ENCODE data around the gene MACROD2.
A peak's percentile ranks its signal among the peaks of the same experiment; 100 is the strongest.

The MACROD2 gene

GRCh38 chr20:14709439-14709838 lies 714.1 kb downstream of the MACROD2 start:
- H3K9me3 ChIP-seq (ENCODE audit: control insufficient read depth, low read length), result no peaks in the 10 kb centered on the region
- peaks cover 17% of the 10 kb centered on the region for H3K4me1 ChIP-seq (ENCODE audit: control insufficient read depth, insufficient read depth, low read length)
- no peaks in the 10 kb centered on the region for H3K36me3 ChIP-seq (ENCODE audit: control insufficient read depth, insufficient read depth, low read length)
- WGBS, 2 experiments, result 88 to 94% methylated on average over 2 of the region's 2 CpGs
- H3K4me3 ChIP-seq (ENCODE audit: insufficient read depth, low read depth, low read length), result no peak overlapping the region
- no peak overlapping the region for H3K27ac ChIP-seq (ENCODE audit: insufficient read depth, low read depth, low read length, poor library complexity, severe bottlenecking)
- no peaks in the 10 kb centered on the region for H3K27me3 ChIP-seq (ENCODE audit: control insufficient read depth, insufficient read depth, low read length, poor library complexity, severe bottlenecking)

DNA sequence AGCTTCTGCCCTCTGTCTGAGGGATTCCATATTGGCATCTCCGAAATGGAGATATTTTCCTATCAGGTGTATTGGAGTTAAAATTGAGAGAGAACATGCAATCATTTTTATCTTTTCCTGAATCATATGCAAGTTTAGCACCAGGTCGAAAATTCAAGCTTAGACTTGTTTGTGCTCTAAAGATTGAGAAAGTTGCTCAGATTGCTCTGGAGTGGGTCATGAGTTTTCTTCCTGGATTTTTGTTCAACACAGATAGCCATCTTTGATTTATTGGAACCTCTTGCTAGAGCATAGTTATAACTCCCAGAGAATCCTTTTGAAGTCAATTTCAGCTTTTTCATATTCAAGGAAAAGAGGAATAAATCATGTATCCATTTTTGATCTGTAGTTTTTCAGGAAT lies 715.6 kb downstream of the MACROD2 start:
- Histone ChIP-seq H3K4me1 (ENCODE audit: control insufficient read depth, insufficient read depth, low read length) (peaks cover 29% of the 10 kb centered on the region), H3K27me3 (ENCODE audit: control insufficient read depth, insufficient read depth, low read length, poor library complexity, severe bottlenecking) (no peaks in the 10 kb centered on the region), H3K27ac (ENCODE audit: insufficient read depth, low read depth, low read length, poor library complexity, severe bottlenecking) (no peak overlapping the region), H3K9me3 (ENCODE audit: control insufficient read depth, low read length) (no peaks in the 10 kb centered on the region), H3K36me3 (ENCODE audit: control insufficient read depth, insufficient read depth, low read length) (no peaks in the 10 kb centered on the region), H3K4me3 (ENCODE audit: insufficient read depth, low read depth, low read length) (no peak overlapping the region)
- WGBS, 2 experiments, result 78 to 95% methylated on average over 1 to 2 of the region's 2 CpGs

DNA sequence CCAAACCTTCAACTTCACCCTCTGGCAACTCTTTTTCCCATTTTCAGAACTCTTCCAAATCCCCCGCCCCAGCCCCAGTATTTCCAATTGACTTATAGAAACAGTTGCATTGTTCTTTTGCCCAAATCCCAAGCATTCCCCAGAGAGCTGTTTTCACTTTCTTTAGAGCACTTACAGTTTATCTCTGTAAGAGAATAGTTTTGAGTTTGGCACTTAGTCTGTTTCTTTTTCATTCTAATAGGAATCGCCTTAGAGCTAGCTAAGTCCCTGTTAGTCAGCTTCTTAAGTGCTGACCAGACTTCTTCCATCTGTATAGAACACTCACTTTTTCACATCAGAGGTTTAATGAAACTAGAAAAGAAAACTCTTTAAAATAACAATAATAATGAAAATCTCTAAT lies 716.3 kb downstream of the MACROD2 start:
- 33 to 37% methylated on average over 2 of the region's 2 CpGs for WGBS, 2 experiments
- Histone ChIP-seq H3K36me3 (ENCODE audit: control insufficient read depth, insufficient read depth, low read length) (no peaks in the 10 kb centered on the region), H3K27me3 (ENCODE audit: control insufficient read depth, insufficient read depth, low read length, poor library complexity, severe bottlenecking) (no peaks in the 10 kb centered on the region), H3K27ac (ENCODE audit: insufficient read depth, low read depth, low read length, poor library complexity, severe bottlenecking) (no peak overlapping the region), H3K4me1 (ENCODE audit: control insufficient read depth, insufficient read depth, low read length) (peaks cover 35% of the 10 kb centered on the region), H3K9me3 (ENCODE audit: control insufficient read depth, low read length) (no peaks in the 10 kb centered on the region), H3K4me3 (ENCODE audit: insufficient read depth, low read depth, low read length) (no peak overlapping the region)

- H3K27ac ChIP-seq (ENCODE audit: insufficient read depth, low read depth, low read length, poor library complexity, severe bottlenecking), result no peak overlapping the region
Measured at GRCh38 chr20:14712302-14712739, 717.0 kb downstream of the MACROD2 start.

GRCh38 chr20:14715400-14715799 lies 720.1 kb downstream of the MACROD2 start:
- Histone ChIP-seq H3K4me3 (ENCODE audit: insufficient read depth, low read depth, low read length) (no peak overlapping the region), H3K36me3 (ENCODE audit: control insufficient read depth, insufficient read depth, low read length) (no peaks in the 10 kb centered on the region), H3K4me1 (ENCODE audit: control insufficient read depth, insufficient read depth, low read length) (peaks cover 43% of the 10 kb centered on the region), H3K27ac (ENCODE audit: insufficient read depth, low read depth, low read length, poor library complexity, severe bottlenecking) (peak overlapping the region; percentile 28), H3K27me3 (ENCODE audit: control insufficient read depth, insufficient read depth, low read length, poor library complexity, severe bottlenecking) (no peaks in the 10 kb centered on the region), H3K9me3 (ENCODE audit: control insufficient read depth, low read length) (no peaks in the 10 kb centered on the region)
- WGBS, 2 experiments, result 11 to 19% methylated on average over 3 of the region's 3 CpGs

More at GRCh38 chr20:14712302-14712739, 717.0 kb downstream of the MACROD2 start:
- WGBS, 2 experiments, result 64 to 68% methylated on average over 6 of the region's 6 CpGs
- H3K4me1 ChIP-seq (ENCODE audit: control insufficient read depth, insufficient read depth, low read length), result peaks cover 42% of the 10 kb centered on the region
- H3K36me3 ChIP-seq (ENCODE audit: control insufficient read depth, insufficient read depth, low read length), result no peaks in the 10 kb centered on the region
- H3K4me3 ChIP-seq (ENCODE audit: insufficient read depth, low read depth, low read length), result no peak overlapping the region
- no peaks in the 10 kb centered on the region for H3K27me3 ChIP-seq (ENCODE audit: control insufficient read depth, insufficient read depth, low read length, poor library complexity, severe bottlenecking)
- no peaks in the 10 kb centered on the region for H3K9me3 ChIP-seq (ENCODE audit: control insufficient read depth, low read length)

GRCh38 chr20:14716351-14716801 lies 721.1 kb downstream of the MACROD2 start:
- no peaks in the 10 kb centered on the region for H3K27me3 ChIP-seq (ENCODE audit: control insufficient read depth, insufficient read depth, low read length, poor library complexity, severe bottlenecking)
- H3K9me3 ChIP-seq (ENCODE audit: control insufficient read depth, low read length), result no peaks in the 10 kb centered on the region
- no peaks in the 10 kb centered on the region for H3K36me3 ChIP-seq (ENCODE audit: control insufficient read depth, insufficient read depth, low read length)
- H3K4me1 ChIP-seq (ENCODE audit: control insufficient read depth, insufficient read depth, low read length), result peaks cover 43% of the 10 kb centered on the region
- H3K27ac ChIP-seq (ENCODE audit: insufficient read depth, low read depth, low read length, poor library complexity, severe bottlenecking), result peak overlapping the region; percentile 70
- H3K4me3 ChIP-seq (ENCODE audit: insufficient read depth, low read depth, low read length), result peak overlapping the region; percentile 5
- 0% methylated on average over 3 to 5 of the region's 5 CpGs for WGBS, 2 experiments

DNA sequence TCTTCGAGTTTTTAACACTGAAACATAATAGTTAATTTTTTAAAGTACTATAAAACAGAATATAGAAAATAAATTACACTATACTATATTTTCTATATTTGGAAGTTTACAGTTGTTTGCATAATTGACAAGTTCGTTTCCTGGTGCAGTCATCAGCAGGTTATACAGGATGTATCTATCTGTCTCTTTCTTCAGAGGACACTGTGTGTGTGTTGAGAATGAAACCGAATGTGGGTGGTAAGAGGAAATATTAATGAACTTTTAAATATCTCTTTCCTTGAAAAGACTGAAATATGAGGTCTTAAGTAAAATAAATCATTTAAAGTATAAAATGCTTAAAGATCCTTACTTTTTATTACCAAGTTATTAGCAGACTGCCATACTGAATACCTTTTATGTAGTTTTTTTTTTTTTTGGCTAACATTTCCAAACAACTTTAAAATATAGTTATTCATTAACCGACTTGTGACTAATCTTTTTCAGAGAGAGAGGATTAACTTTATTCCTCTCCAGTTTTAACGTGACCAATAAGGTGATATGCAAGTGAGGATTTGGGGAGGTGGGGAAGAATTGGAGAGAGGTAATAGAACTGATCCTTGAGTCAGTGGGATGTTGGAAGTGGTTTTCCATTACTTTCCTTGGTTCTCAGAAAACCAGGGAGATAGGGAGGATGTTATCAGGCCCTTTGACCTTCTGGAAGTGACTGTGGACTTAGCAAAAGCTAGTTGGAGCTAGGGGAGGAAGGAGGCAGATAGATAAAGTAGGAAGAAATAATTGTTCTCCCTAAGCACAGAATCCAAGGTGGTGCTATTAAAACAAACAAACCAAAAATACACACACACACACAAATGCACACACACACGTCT lies 722.1 kb downstream of the MACROD2 start:
- WGBS, 2 experiments, result 59 to 67% methylated on average over 3 to 4 of the region's 6 CpGs
- Histone ChIP-seq H3K36me3 (ENCODE audit: control insufficient read depth, insufficient read depth, low read length) (no peaks in the 10 kb centered on the region), H3K9me3 (ENCODE audit: control insufficient read depth, low read length) (no peaks in the 10 kb centered on the region), H3K27ac (ENCODE audit: insufficient read depth, low read depth, low read length, poor library complexity, severe bottlenecking) (no peak overlapping the region), H3K4me3 (ENCODE audit: insufficient read depth, low read depth, low read length) (no peak overlapping the region), H3K27me3 (ENCODE audit: control insufficient read depth, insufficient read depth, low read length, poor library complexity, severe bottlenecking) (no peaks in the 10 kb centered on the region), H3K4me1 (ENCODE audit: control insufficient read depth, insufficient read depth, low read length) (peaks cover 39% of the 10 kb centered on the region)

- Histone ChIP-seq H3K4me3 (ENCODE audit: insufficient read depth, low read depth, low read length) (no peak overlapping the region), H3K36me3 (ENCODE audit: control insufficient read depth, insufficient read depth, low read length) (no peaks in the 10 kb centered on the region), H3K4me1 (ENCODE audit: control insufficient read depth, insufficient read depth, low read length) (peaks cover 21% of the 10 kb centered on the region), H3K9me3 (ENCODE audit: control insufficient read depth, low read length) (no peaks in the 10 kb centered on the region), H3K27ac (ENCODE audit: insufficient read depth, low read depth, low read length, poor library complexity, severe bottlenecking) (no peak overlapping the region), H3K27me3 (ENCODE audit: control insufficient read depth, insufficient read depth, low read length, poor library complexity, severe bottlenecking) (no peaks in the 10 kb centered on the region)
- WGBS, 2 experiments, result 91 to 100% methylated on average over 4 of the region's 4 CpGs
Measured at GRCh38 chr20:14720251-14720650, 724.9 kb downstream of the MACROD2 start.

- H3K4me3 ChIP-seq (ENCODE audit: insufficient read depth, low read depth, low read length), result no peak overlapping the region
- no peaks in the 10 kb centered on the region for H3K27me3 ChIP-seq (ENCODE audit: control insufficient read depth, insufficient read depth, low read length, poor library complexity, severe bottlenecking)
- peaks cover 5% of the 10 kb centered on the region for H3K4me1 ChIP-seq (ENCODE audit: control insufficient read depth, insufficient read depth, low read length)
- H3K27ac ChIP-seq (ENCODE audit: insufficient read depth, low read depth, low read length, poor library complexity, severe bottlenecking), result no peak overlapping the region
- WGBS, 2 experiments, result 98 to 99% methylated on average over 1 of the region's 1 CpG
- no peaks in the 10 kb centered on the region for H3K9me3 ChIP-seq (ENCODE audit: control insufficient read depth, low read length)
- H3K36me3 ChIP-seq (ENCODE audit: control insufficient read depth, insufficient read depth, low read length), result no peaks in the 10 kb centered on the region
Measured at GRCh38 chr20:14721926-14722452, 726.7 kb downstream of the MACROD2 start.

- Histone ChIP-seq H3K4me3 (ENCODE audit: insufficient read depth, low read depth, low read length) (no peak overlapping the region), H3K4me1 (ENCODE audit: control insufficient read depth, insufficient read depth, low read length) (no peaks in the 10 kb centered on the region), H3K27ac (ENCODE audit: insufficient read depth, low read depth, low read length, poor library complexity, severe bottlenecking) (no peak overlapping the region), H3K9me3 (ENCODE audit: control insufficient read depth, low read length) (no peaks in the 10 kb centered on the region), H3K27me3 (ENCODE audit: control insufficient read depth, insufficient read depth, low read length, poor library complexity, severe bottlenecking) (no peaks in the 10 kb centered on the region), H3K36me3 (ENCODE audit: control insufficient read depth, insufficient read depth, low read length) (no peaks in the 10 kb centered on the region)
- WGBS, 2 experiments, result 98 to 99% methylated on average over 3 of the region's 3 CpGs
Measured at GRCh38 chr20:14723614-14724013, 728.3 kb downstream of the MACROD2 start.
